Gastrocnemius medialis (tissue), 4 donors: ENCODE data around the gene KCNQ5. TPM values are rescaled to one million over a fixed set of nuclear protein-coding genes. Genes with fewer than 3 reads are reported as not detected.

ENCODE experiments used
- ATAC-seq, 2 donors: fragments of 150-250 bp; one replicate each; pipeline ENCODE4 v1.9.1; 2016
- DNase-seq, 2 donors: peaks; one replicate each; pipeline ENCODE4 v3.0.0-alpha.2; 2019
- H3K27ac ChIP-seq, 4 donors: fragments of 200-600 bp; sonication (generic); 1 replicate in 1 of 4; 2 replicates in 3 of 4; pipeline ENCODE4 v1.5.1; 2016 to 2018; ENCODE audit warnings: mild to moderate bottlenecking in 2 of 4, moderate library complexity in 1 of 4
- H3K27me3 ChIP-seq, 3 donors: fragments of 200-600 bp; sonication (generic) in 2 of 3; 1 replicate in 1 of 3; 2 replicates in 2 of 3; pipeline versions ENCODE4 v1.5.1 to v1.6.0; 2016 to 2019; ENCODE audit warnings: mild to moderate bottlenecking in 1 of 3, moderate library complexity in 1 of 3
- H3K36me3 ChIP-seq, 2 donors: fragments of 200-600 bp; sonication (generic) in 1 of 2; one replicate each; pipeline ENCODE4 v1.5.1; 2017 to 2018
- H3K4me1 ChIP-seq, 2 donors: fragments of 200-600 bp; sonication (generic) in 1 of 2; one replicate each; pipeline ENCODE4 v1.5.1; 2016 to 2017; ENCODE audit warnings: mild to moderate bottlenecking in 2 of 2
- H3K4me3 ChIP-seq, 4 donors: fragments of 200-600 bp; sonication (generic) in 3 of 4; 1 replicate in 1 of 4; 2 replicates in 3 of 4; pipeline ENCODE4 v1.5.1; 2016 to 2019; ENCODE audit warnings: mild to moderate bottlenecking in 2 of 4
- H3K9me3 ChIP-seq, 3 donors: fragments of 200-600 bp; sonication (generic) in 2 of 3; 1 replicate in 1 of 3; 2 replicates in 2 of 3; pipeline ENCODE4 v1.5.1; 2016 to 2019
- POLR2A ChIP-seq, 2 donors: fragments of 450-650 bp; IDR thresholded peaks; one replicate each; pipeline ENCODE4 v1.6.1; 2017; ENCODE audit warnings: antibody characterized with exemption in 2 of 2, mild to moderate bottlenecking in 2 of 2, moderate library complexity in 2 of 2
- in situ Hi-C, 4 donors: fragments of 200-750 bp; cut with MboI; loops; one replicate each; pipeline versions ENCODE4 v1.15.0 to v1.8.0; 2017; ENCODE audit warnings: low sequenced_read_pairs in 4 of 4
- intact Hi-C: fragments of 100-400 bp; cut with DNase I; formaldehyde crosslinking; loops from one replicate; pipeline ENCODE4 v1.15.1; 2023; ENCODE audit warnings: low total_unique reads
- total RNA-seq, 4 donors: library from RNA; depleted of rRNA; stranded (reverse); fragments of >200 nt; gene quantifications; one replicate each; pipeline versions ENCODE4 v1.1.0 to v1.2.3, GENCODE V29; 2016
- TF ChIP-seq, protein P1 (sequence below), 5 experiments: fragments of 450-650 bp in 3 of 5; fragments of 200-600 bp in 2 of 5; sonication (generic) in 2 of 5; IDR thresholded peaks in 4 of 5; conservative IDR thresholded peaks in 1 of 5; 1 replicate in 4 of 5; 2 replicates in 1 of 5; pipeline ENCODE4 v1.5.1; 2016 to 2019; ENCODE audit warnings: antibody characterized with exemption in 5 of 5, mild to moderate bottlenecking in 3 of 5, moderate library complexity in 3 of 5

Gene KCNQ5
- total RNA-seq, 4 donors from 2014 or later: 5.3 to 19.3 (median 15.1) TPM

DNA sequence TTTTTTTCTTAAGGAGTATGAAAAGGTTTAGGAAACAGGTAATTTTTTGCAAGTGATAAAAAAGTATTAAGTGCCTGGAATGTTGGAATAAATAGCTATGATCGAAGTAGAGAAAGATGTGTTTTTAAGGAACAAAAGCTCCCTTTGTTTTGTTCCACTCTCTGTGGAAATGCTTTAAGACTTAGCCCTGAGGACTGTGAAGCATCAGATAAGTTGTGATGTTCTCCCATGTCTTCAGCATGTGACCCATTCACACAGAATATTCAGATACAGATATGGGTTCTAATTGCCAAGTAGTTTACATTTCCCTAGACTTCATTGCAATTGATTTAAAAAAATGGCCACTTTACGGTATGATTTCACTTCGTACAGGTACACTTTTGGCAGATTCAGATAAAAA is 80.6 kb downstream of the KCNQ5 start:
- Histone ChIP-seq H3K36me3 (no peaks in the 10 kb centered on the region), H3K9me3 (no peaks in the 10 kb centered on the region), H3K4me3 (no peak overlapping the region), H3K4me1 (no peaks in the 10 kb centered on the region), H3K27ac (no peak overlapping the region), H3K27me3 (no peaks in the 10 kb centered on the region)
- intact Hi-C loops (no loop called here), in situ Hi-C loops (no loop called here)
- ATAC-seq: no peak
- TF ChIP-seq, protein P1, sequence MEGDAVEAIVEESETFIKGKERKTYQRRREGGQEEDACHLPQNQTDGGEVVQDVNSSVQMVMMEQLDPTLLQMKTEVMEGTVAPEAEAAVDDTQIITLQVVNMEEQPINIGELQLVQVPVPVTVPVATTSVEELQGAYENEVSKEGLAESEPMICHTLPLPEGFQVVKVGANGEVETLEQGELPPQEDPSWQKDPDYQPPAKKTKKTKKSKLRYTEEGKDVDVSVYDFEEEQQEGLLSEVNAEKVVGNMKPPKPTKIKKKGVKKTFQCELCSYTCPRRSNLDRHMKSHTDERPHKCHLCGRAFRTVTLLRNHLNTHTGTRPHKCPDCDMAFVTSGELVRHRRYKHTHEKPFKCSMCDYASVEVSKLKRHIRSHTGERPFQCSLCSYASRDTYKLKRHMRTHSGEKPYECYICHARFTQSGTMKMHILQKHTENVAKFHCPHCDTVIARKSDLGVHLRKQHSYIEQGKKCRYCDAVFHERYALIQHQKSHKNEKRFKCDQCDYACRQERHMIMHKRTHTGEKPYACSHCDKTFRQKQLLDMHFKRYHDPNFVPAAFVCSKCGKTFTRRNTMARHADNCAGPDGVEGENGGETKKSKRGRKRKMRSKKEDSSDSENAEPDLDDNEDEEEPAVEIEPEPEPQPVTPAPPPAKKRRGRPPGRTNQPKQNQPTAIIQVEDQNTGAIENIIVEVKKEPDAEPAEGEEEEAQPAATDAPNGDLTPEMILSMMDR (IDR thresholded peaks at IDR 0.05 in 4 of 5, conservative IDR thresholded peaks at IDR 0.05 in 1 of 5): no peak
- TF ChIP-seq POLR2A (IDR thresholded peaks at IDR 0.05): no peak
- DNase-seq: no peak

DNA sequence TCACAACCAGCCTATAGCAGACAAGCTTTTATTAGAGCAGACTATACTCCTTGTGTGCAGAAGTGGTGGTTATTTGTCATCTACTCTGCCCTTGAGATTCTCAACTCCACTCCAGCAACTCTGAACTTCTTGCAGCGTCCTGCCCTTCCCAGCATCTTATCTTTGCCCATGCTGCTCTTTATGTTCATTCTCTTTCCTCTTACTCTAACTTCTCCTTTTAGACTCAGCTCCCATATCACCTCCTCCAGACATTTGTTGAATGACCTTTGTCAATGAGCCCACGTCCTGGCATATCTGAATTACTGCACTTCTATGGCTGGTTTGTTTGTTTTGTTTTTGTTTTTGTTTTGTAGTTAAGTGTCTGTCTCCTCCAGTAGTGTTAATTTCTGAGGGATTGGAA is 81.2 kb downstream of the KCNQ5 start:
- in situ Hi-C loops: no loop called here
- ATAC-seq (no peak), DNase-seq (no peak)
- Histone ChIP-seq H3K27ac (no peak overlapping the region), H3K9me3 (no peaks in the 10 kb centered on the region), H3K27me3 (no peaks in the 10 kb centered on the region), H3K4me3 (no peak overlapping the region), H3K4me1 (no peaks in the 10 kb centered on the region), H3K36me3 (no peaks in the 10 kb centered on the region)
- TF ChIP-seq, protein P1 (IDR thresholded peaks at IDR 0.05 in 4 of 5, conservative IDR thresholded peaks at IDR 0.05 in 1 of 5): no peak
- no peak for TF ChIP-seq POLR2A (IDR thresholded peaks at IDR 0.05)
- intact Hi-C loops: no loop called here

DNA sequence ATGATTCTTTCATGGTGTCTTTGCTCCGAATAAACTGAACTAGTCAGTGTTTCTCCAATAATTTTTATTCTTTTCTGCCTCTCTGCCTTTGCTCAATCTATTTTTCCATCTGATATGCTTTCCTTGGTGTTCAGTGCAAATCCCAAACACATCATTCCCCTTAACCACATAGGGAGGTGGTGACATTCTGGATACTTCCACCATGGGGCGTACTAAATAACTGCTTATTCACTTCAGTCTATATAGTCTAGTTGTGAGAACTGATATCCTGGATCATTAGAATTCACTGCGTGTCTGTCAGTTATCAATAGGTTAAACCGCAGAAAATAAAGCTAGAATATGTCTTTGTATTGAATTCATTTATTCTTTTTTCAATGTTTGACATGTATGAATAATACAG is 83.1 kb downstream of the KCNQ5 start:
- H3K36me3 ChIP-seq: no peaks in the 10 kb centered on the region
- H3K4me1 ChIP-seq: no peaks in the 10 kb centered on the region
- no peaks in the 10 kb centered on the region for H3K27me3 ChIP-seq
- H3K27ac ChIP-seq: no peak overlapping the region
- in situ Hi-C loops (no loop called here), intact Hi-C loops (no loop called here)
- TF ChIP-seq, protein P1 (IDR thresholded peaks at IDR 0.05 in 4 of 5, conservative IDR thresholded peaks at IDR 0.05 in 1 of 5): no peak
- TF ChIP-seq POLR2A (IDR thresholded peaks at IDR 0.05): no peak
- no peak overlapping the region for H3K4me3 ChIP-seq
- no peaks in the 10 kb centered on the region for H3K9me3 ChIP-seq
- ATAC-seq (no peak), DNase-seq (no peak)

DNA sequence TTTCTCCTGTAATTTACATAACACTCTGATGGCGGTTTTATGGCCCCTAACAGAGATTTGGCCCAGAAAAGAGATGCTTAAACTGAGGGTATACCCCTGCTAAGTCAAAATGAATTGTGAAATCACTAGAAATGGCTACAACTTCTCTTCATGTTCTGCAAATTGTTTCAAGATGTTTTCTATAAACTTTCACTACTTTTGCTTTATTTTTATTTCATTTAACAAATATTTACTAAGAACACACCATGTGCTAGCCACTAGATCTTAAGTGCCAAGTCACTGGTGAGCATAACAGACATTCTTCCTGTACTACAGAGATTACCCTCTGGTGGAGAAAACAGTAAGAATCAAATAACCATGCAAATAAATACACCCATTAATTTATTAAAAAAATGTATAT is 87.6 kb downstream of the KCNQ5 start:
- intact Hi-C loops: no loop called here
- Histone ChIP-seq H3K36me3 (no peaks in the 10 kb centered on the region), H3K4me1 (peaks cover 4 to 5% of the 10 kb centered on the region in 2 donors), H3K27me3 (no peaks in the 10 kb centered on the region), H3K4me3 (no peak overlapping the region), H3K9me3 (no peaks in the 10 kb centered on the region), H3K27ac (no peak overlapping the region)
- DNase-seq: no peak
- ATAC-seq: no peak
- TF ChIP-seq, protein P1 (IDR thresholded peaks at IDR 0.05 in 4 of 5, conservative IDR thresholded peaks at IDR 0.05 in 1 of 5): no peak
- no peak for TF ChIP-seq POLR2A (IDR thresholded peaks at IDR 0.05)
- in situ Hi-C loops: no loop called here

DNA sequence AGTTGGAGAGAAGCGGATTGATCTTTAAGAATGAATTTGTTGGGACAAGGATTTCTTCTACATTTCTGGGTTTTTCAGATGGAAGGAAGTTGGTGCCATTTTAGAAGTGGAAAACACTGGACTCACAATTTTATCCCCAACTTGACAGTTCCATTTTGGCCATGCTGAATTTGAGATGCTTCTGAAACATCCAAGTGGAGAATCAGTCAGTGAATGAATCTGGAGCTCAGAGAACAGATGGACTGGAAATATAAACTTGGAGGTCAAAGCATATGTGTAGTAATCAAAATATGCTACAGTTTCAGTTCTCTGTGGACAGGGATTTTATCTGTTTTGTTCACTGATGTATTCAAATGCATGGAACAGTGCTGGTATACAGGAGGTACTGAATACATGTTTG is 89.9 kb downstream of the KCNQ5 start:
- TF ChIP-seq, protein P1 (IDR thresholded peaks at IDR 0.05 in 4 of 5, conservative IDR thresholded peaks at IDR 0.05 in 1 of 5): no peak
- TF ChIP-seq POLR2A (IDR thresholded peaks at IDR 0.05): no peak
- intact Hi-C loops: no loop called here
- Histone ChIP-seq H3K27ac (no peak overlapping the region), H3K9me3 (no peaks in the 10 kb centered on the region), H3K27me3 (no peaks in the 10 kb centered on the region), H3K36me3 (no peaks in the 10 kb centered on the region), H3K4me1 (peaks cover 5 to 10% of the 10 kb centered on the region in 2 donors), H3K4me3 (no peak overlapping the region)
- DNase-seq: no peak
- no peak for ATAC-seq
- in situ Hi-C loops: no loop called here
